ENCODE results near the gene LRRFIP1. TPM values are rescaled to one million over a fixed set of nuclear protein-coding genes. Genes with fewer than 3 reads are reported as not detected.

Gene LRRFIP1
- total and polyA plus RNA-seq, 2 of the 13 experiments (the other 11 are each of a cell fraction or from before 2014, with no cell fraction given) = 15.9 to 40.5 TPM

GRCh38 chr2:237715459-237715947 lies 88.1 kb downstream of the LRRFIP1 start (continued):
- TF ChIP-seq ZNF234 (CRISPR knock-in tag; conservative IDR thresholded peaks at IDR 0.05) (no peak), ZNF232 (CRISPR knock-in tag; IDR thresholded peaks at IDR 0.05; ENCODE audit: borderline replicate concordance) (no peak), RAD21 (CRISPR knock-in tag; IDR thresholded peaks at IDR 0.05) (peak; percentile 33; the same call in 1 of the 2 replicates), NR2F6 (IDR thresholded peaks at IDR 0.05) (no peak), NR2F6 (CRISPR knock-in tag; IDR thresholded peaks at IDR 0.05) (peak; percentile 38; the same call in 1 of the 2 replicates), FLYWCH1 (CRISPR knock-in tag; IDR thresholded peaks at IDR 0.05) (no peak), ZKSCAN5 (CRISPR knock-in tag; IDR thresholded peaks at IDR 0.05) (no peak), HNRNPUL1 (IDR thresholded peaks at IDR 0.05; ENCODE audit: low read depth, low read length) (no peak), CEBPZ (IDR thresholded peaks at IDR 0.05; ENCODE audit: low read length) (no peak), FOXO4 (CRISPR knock-in tag; conservative IDR thresholded peaks at IDR 0.05) (no peak), ZGPAT (CRISPR knock-in tag; IDR thresholded peaks at IDR 0.05) (peak; percentile 49; the same call in 1 of the 2 replicates), PAXIP1 (CRISPR knock-in tag; conservative IDR thresholded peaks at IDR 0.05) (peak; percentile 74), ZNF207 (IDR thresholded peaks at IDR 0.05; ENCODE audit: borderline replicate concordance) (no peak), FOSL1 (CRISPR knock-in tag; IDR thresholded peaks at IDR 0.05; ENCODE audit: borderline replicate concordance) (no peak), ZSCAN9 (CRISPR knock-in tag; IDR thresholded peaks at IDR 0.05; ENCODE audit: borderline replicate concordance) (0 out of 2 replicates have a peak, but pooled peaks have one; percentile 14), BATF2 (CRISPR knock-in tag; IDR thresholded peaks at IDR 0.05) (no peak), ZNF75D (CRISPR knock-in tag; IDR thresholded peaks at IDR 0.05; ENCODE audit: borderline replicate concordance) (no peak), CSRNP1 (CRISPR knock-in tag; IDR thresholded peaks at IDR 0.05) (no peak)

All from HepG2 (cell line).